Activated naive CD4-positive, alpha-beta T cell treated with Interleukin-2 at 50 U/mL for 16 hours (primary cell): ENCODE results near the gene ABL1.
"Not testable (repeated sequence)": the region's sequence is repeated elsewhere in the genome, so short reads cannot be mapped to it uniquely, and the experiment has no call there.

Experiments
- DNase-seq: peaks from one replicate; pipeline ENCODE4 v3.0.0-alpha.2; 2020

Gene ABL1

DNA sequence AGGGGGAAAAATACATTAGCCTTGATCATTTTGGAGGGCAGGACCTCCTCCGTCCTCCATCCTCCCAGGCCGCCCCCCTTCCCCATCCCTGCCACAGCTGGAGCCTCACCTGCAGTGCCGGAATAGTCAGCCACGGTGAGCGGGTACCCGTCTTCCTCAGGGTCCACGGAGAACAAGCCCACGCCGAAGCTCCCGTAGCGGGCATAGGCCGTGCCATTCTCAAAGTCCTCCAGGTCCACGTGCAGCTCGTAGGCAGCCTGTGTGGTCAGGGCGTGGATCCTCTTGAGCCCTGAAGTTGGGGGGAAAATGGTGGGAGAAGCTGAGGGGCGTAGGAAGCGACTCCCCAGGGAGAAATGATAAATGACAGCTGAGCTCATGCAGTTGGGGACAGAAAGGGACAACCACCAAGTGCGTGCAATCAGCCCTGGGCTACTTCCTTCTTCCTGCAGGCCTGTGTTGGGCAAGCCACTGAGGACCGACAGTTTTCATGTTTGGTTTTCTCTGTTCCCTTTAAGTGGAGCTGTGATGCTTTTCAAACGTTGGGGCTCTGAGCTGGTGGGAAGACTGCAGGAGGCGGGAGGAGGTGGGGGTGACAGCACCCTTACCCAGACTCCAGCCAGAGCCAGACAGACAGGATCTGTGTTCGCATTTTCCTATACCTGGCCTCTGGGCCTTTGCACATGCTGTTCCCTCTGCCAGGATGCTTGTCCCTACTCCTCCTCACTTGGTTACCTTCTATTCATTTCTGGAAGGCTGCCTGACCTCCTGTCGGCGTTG is 70.3 kb downstream of the ABL1 start:
- DNase-seq = no peak

DNA sequence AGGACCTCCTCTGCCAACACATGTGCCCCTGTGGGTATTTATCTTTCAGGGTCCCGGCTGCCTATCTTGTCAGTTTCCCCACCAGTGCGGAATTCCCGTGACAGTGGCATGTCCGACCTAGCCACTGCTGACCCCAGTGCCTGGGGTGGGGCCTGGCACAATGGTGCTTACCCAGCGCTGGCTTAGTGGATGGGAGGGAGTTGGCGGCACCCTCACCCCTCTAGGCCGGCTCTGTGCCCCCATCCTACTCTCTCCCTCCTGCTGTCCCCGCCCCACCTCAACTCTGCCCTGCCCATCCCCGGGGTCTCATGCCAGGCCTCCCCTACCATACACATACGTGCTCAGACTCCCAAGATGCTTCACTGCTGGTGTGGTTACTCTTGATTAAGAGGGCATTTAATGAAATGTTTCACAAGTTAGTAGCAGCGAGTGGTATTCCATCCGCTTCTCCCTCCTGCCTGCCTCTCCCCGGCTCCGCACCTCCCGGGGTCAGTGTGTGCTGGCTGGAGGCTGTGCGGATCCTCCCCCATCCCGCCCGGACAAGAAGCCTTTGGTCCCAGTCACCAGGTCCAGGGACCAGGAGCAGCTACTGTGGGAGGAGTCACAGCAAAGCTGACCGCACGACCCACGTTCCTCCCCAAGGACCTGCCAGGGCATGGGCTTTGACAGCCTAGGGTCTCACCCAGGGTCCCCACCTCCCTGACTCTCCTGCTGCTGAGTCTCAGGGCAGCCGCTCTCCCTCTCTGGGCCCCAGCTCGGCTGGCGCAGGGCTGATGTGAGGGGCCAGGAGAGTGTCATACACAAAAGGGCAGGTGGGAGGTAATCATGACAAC is 71.1 kb downstream of the ABL1 start:
- no peak for DNase-seq

DNA sequence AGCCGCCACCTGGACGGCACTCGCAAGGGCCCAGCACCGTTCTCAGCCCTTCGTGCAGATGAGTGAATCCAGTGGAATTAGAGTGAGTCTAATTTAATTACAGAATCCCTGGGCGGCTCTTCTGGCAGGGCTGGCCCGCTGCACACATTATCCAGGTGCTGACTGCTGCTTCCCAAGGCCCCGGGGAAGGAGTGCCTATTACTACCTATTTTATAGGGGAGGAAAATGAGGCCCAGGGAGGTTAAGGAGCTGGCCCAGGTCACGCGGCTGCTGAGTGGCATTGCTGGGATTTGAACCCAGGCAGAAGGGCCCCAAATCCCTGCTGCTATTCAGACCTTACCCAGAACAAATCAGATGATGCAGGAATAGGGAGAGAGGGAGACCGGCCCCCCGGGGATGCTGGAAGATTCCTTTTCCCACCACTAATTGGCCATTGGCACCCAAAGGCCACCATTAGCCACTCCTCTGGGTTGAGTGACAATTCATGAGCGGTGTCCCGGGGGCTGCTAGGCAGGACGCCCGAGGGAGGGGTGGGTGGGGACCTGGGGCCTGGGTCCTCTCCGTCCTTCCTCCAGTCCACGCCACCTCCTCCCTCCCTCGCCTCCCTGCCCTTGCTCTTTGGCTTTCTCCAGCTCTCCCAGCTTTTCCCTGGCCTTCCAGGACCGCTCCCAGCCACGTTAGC is 71.8 kb downstream of the ABL1 start:
- no peak for DNase-seq

GRCh38 chr9:130908146-130908877 is 73.3 kb downstream of the ABL1 start:
- no peak for DNase-seq

GRCh38 chr9:130908878-130909355 is 73.9 kb downstream of the ABL1 start:
- no peak for DNase-seq

DNA sequence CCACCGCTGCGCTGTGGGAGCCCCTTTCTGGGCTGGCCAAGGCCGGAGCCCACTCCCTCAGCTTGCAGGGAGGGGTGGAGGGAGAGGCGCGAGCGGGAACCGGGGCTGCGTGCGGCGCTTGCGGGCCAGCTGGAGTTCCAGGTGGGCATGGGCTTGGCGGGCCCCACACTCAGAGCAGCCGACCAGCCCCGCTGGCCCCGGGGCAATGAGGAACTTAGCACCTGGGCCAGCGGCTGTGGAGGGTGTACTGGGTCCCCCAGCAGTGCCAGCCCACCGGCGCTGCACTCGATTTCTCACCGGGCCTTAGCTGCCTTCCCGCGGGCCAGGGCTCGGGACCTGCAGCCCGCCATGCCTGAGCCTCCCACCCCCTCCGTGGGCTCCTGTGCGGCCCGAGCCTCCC is 75.0 kb downstream of the ABL1 start:
- DNase-seq = not testable (repeated sequence)

GRCh38 chr9:130910670-130911069 is 75.6 kb downstream of the ABL1 start:
- not testable (repeated sequence) for DNase-seq

DNA sequence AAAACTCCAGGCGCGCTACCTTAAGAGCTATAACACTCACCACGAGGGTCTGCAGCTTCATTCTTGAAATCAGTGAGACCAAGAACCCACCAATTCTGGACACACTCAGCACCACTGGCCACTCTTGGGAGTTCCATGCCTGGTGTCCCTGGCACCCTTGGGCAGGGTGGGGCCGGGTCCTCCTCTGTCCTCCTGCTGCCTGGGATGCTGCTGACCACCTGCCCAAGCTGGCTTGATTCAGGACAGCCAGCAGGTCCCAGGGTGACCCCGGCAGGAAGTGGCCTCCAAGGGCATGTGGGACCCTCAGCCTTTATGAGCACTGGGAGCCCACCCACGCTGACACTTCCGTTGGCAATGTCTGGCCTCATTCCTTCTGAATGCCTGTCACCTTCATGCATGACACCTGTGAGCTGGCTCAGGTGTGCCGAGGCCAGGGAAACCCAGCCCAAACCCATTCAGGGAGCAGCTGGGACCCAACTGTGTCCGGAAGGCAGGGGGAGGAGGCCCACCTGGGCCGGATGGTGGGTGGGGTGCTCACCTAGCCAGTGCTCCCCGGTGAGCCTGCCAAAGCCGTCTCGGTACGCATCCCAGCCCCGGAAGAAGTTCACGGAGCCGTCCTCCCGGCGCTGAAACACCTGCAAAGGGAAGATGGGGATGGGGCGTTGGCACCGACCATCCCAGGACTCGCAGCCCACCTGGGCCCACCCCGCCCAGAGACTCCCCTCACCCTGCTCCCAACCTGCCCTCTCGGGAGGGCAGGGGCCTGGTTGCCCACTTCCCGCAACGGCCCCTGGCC is 76.4 kb downstream of the ABL1 start:
- DNase-seq = no peak

DNA sequence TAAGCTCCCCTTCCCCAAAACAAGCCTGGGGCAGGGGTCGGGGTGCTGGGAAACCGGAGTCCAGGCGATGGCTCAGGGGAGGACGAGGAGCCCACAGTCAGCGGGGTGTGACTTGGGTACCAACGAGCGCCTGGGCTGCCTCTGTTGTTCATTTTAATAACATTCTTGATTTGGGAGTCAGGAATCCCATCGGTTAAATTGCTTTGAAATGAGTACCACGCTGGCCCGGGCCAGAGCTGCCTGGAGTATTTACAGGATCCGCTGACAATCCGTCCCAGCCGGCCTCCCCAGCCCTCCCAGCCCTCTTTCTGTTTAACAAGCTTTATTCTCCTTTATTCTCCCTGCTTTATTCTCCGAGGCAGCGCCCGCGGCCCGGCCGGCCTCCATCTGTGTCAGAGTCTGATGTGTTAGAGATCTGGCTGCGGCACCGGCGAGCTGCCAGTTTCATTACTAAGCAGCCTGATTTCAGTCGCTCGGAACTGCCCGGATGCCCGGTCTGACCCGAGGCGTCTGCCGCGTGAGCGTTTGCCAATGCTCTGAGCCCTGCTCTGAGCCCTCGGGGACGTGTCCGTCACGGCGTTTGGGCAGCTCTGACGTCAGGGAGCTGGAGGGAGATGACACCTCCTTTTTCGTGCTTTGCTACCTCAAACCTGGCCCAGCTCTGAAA is 78.0 kb downstream of the ABL1 start:
- DNase-seq = no peak

DNA sequence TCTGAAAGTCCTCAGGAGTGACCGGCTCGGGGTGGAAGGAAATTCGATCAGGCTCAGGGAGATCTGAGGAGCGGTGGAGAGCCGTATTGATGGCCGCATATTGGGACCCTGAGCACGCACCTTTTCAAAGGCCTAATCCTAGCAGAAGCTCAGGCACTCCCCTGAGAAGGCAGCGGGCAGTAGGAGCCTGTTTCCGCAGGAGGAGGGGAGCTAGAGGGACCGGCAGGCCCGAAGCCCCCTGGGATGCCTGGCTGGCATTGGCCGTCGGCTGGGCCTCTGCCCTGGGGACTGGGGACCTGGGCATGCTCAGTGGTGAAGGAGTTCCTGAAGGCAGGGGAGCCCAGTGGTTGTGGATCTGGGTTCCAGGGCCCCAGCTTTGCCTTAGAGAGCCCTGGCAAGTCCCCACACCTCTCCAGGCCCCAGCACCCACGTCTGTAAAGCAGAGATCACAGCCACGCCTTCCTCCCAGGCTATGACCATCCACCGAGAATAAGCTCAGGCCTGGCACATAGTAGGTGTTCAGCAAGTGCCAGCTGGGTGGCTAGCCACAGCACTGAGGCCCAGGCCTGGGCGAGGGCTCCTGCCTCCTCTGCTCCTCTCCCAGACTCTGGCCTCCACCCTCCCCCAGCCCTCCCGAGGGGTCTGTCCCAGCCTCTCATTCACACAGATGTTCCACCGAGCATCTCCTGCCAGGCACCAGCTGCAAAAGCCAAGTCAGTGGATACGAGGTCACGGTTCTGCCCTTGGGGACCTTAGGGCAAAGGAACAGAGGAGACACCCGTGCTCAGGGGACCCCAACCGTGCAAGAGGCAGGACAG is 78.8 kb downstream of the ABL1 start:
- DNase-seq = no peak

GRCh38 chr9:130914417-130915095 is 79.5 kb downstream of the ABL1 start:
- DNase-seq = no peak

DNA sequence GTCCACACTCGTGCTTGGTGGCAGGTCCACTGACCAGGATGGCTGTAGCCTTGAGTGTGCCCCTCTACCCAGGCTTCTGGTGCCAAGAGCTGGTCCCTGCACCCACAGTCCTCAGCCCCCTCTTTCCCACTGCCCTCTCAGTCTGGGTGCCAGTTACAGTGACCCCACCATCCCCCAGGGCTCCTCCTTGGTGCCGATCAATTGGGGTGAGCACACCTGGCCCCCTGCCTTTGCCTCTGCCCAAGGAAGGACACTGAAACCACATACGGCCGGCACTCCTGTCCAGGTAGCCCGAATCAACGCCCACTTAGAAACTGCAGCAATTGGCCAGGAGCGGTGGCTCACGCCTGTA is 80.0 kb downstream of the ABL1 start:
- no peak for DNase-seq

DNA sequence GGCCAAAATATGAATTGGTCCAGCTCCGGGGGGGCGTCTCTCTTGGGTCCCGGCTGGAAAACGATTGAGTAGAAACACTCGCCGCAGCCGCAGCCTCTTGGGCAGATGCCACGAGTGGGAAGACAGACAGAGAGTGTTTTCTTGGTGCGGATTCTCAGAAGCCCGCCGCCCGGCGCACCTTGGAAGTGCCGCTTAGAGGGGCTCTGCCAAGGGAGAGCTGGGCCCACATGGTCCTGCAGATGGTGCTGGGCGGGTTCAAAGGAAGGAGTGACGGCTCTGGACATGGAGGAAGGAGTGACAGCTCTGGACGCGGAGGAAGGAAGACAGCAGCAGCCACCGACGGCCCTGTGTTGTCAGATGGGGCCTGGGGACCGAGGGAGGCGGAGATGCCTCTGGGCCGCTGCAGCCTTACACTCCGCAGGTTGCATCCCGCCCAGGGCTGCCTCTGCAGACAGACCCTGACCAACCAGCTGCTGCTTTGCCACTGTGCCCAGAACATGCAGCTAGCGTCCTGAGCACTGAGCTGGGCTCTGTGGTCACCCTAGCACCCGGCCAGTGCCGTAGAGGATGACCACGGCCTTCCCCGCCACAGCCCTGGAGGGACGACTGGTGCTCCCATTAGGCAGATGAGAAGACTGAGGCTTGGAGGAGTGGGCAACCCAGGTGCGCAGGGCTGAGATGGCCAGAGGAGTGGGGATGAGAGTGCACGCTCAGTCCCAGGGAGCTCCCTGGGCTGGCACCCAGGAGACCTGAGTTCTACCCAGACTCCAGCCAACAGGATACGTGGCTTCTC is 82.3 kb downstream of the ABL1 start:
- no peak for DNase-seq

- no peak for DNase-seq
Observed at GRCh38 chr9:130918101-130918825, 83.2 kb downstream of the ABL1 start.

GRCh38 chr9:130918826-130919558 is 83.9 kb downstream of the ABL1 start:
- no peak for DNase-seq

DNA sequence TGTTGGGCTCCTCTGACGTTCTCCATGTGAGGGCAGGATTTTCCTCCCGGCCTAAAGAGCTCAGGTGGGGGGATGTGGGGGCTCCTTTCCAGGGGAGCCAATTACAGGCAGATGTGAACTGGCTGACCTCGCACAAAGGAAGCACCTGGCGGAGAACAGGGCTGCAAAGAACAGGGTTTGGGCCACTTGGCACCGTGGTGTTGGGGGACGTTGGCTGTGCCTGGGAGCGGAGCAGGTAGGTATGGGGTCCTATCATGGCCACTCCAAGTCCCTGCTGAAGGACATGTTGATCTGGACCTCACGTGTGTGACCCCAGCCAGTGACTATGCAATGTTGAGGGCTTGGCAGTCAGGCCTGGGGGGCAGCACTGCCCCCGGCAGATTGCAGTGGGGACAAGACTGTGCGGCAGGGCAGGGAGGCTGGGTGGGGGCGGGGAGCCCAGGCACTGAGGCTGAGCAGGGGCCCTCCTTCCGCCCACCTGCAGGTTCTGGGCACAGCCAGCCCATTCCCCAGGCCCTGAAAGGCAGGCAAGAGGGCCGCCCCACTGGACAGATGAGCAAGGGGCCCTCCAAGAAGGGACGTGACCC is 84.6 kb downstream of the ABL1 start:
- no peak for DNase-seq

DNA sequence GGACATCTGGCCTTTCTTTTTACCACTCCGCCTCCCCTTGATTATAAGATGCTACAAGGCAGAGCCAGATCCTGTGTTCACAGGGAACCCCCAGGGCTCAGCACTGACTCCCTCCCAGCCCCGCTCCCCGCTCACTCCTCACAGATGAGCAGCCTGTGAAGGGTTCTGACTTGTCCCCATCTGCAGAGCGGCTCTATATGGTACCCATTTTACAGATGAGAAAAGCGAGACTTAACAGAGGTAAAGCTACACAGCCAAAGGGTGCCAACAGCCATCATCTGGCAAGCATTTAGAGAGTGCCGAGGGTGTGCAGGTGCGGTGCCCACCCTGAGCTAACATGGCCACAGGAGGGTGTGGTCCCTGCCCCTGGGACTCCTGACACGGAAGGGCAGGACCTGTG is 85.2 kb downstream of the ABL1 start:
- no peak for DNase-seq
